GM21825 (cell line): ENCODE results near the gene CCDC77.
A peak's percentile ranks its signal among the peaks of the same experiment; 100 is the strongest.
"Not testable (repeated sequence)": the region's sequence is repeated elsewhere in the genome, so short reads cannot be mapped to it uniquely, and the experiment has no call there.

ENCODE experiments used
- ATAC-seq: cut with Tn5 transposase; IDR thresholded peaks from one replicate; pipeline ENCODE4 v1.9.1; 2021; ENCODE audit warnings: mild to moderate bottlenecking, moderate library complexity; ENCODE audit not compliant: unreplicated experiment

CCDC77 gene

GRCh38 chr12:401235-402028 lies at the start of gene CCDC77:
TSS of gene CCDC77 (plus strand) at chr12:401644. CDS start at chr12:409384, 7,740 bp downstream.
- peak; percentile 96 for ATAC-seq

- ATAC-seq = no peak
Observed at GRCh38 chr12:356276-356988, 45.0 kb upstream of the CCDC77 start.

GRCh38 chr12:359091-359490 lies 42.4 kb upstream of the CCDC77 start:
- ATAC-seq = no peak

DNA sequence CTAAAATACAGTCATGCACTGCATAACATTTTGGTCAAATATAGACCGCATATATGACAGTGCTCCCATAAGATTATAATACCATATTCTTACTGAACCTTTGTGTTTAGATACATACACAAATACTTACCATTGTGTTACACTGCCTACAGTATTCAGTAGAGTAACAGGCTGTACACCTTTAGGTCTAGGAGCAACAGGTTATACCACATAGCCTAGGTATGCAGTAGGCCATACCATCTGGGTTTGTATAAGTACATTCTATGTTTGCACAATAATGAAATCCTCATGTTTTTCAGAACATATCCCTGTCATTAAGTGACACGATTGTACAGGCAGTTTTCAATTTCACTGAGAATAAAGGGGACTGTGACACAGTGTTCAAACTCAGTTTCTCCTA lies 34.6 kb upstream of the CCDC77 start:
- no peak for ATAC-seq

GRCh38 chr12:367972-368371 lies 33.5 kb upstream of the CCDC77 start:
- ATAC-seq = no peak

DNA sequence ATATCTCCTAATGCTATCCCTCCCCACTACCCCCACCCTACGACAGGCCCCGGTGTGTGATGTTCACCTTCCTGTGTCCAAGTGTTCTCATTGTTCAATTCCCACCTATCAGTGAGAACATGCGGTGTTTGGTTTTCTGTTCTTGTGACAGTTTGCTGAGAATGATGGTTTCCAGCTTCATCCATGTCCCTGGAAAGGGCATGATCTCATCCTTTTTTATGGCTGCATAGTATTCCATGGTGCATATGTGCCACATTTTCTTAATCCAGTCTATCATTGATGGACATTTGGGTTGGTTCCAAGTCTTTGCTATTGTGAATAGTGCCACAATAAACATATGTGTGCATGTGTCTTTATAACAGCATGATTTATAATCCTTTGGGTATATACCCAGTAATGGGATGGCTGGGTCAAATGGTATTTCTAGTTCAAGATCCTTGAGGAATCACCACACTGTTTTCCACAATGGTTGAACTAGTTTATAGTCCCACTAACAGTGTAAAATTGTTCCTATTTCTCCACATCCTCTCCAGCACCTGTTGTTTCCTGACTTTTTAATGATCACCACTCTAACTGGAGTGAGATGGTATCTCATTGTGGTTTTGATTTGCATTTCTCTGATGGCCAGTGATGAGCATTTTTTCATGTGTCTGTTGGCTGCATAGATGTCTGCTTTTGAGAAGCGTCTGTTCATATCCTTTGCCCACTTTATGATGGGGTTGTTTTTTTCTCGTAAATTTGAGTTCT lies 30.5 kb upstream of the CCDC77 start:
- not testable (repeated sequence) for ATAC-seq

DNA sequence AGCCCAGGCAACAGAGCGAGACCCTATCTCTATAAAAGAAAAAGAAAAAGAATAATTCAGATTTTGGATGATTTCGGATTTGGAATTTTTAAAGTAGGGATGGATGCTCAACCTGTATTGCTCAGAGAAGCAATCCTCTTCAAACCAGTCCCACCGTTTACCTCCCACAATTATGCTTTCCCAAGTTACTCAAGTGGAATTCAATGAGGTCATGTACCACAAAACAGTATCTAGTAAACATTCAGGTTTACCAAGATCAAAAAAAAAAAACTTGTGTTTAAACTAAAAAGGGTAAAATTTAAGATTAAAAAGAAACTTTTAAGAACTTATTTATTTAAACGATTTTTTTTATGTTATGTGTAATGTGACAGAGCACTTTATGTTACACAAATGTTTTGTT lies 14.8 kb upstream of the CCDC77 start:
- no peak for ATAC-seq

GRCh38 chr12:388012-388411 lies 13.4 kb upstream of the CCDC77 start:
- ATAC-seq = no peak

DNA sequence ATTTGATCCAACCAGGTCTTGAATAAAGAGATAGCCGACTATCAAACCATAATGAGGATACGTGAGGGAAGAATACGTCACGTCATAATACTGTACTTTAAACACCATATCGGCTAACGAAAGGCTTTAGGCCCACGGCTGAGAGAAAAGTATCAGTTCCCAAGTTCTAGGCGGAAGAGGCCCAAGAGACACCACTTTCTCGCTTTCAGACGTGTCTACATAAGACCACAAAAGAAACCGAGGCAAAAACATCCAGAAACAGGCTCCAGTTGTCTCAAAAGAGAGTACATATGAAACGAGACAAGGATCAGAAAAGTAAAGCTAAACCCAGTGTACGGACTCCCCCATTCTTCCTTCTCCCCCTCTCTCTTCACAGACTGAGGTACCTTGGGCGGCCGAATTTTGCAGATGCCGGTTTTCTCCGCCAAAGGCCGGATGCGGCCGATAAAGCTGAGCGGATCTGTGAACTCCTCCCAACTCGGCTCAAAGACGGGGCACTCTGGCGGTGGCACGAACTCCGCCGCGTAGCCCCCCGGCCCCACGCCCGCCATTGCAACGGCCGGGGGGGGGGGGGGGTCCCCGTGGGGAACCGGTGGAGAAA lies 12.8 kb upstream of the CCDC77 start:
- ATAC-seq = peak; percentile 24

GRCh38 chr12:389142-390096 lies 12.0 kb upstream of the CCDC77 start, which contains the start of gene KDM5A:
TSS of gene KDM5A (minus strand) at chr12:389320. CDS start at chr12:389091, 229 bp downstream.
- ATAC-seq = peak; percentile 84

DNA sequence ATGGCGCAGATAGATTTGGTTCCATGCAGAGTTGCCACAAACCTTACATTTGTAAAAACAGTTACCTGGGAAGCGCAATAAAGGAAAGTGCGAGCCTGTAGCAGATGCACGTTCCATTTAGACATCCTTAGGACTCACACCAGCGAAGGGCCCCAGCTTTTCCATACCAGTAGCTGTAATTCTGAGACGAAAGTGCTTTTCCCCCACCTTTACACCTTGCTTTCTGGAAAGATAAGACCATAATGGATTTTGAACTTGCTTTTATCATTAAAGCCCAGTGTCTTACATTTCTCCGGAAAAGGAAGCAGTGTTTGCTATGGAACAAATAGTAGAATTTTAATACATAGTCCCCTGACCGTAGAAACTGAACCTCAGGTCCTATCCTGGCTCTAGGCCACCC lies 616 bp upstream of the CCDC77 start:
- no peak for ATAC-seq

- ATAC-seq = no peak
Observed at GRCh38 chr12:402029-402389, 565 bp downstream of the CCDC77 start.

- ATAC-seq = no peak
Observed at GRCh38 chr12:414859-415258, 13.4 kb downstream of the CCDC77 start.

DNA sequence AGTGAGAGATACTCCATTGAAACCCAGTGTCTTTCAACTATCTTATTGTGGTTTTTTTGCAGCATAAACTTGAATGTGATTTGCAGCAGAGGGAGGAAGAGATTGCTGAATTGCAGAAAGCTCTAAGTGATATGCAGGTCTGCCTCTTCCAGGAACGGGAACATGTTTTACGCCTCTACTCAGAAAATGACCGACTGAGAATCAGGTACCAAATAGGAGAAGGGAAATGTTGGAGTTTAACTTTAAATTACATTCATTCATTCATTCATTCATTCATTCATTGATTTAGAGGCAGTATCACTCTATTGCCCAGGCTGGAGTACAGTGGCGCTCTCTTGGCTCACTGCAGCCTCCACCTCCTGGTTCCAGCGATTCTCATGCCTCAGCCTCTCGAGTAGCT lies 17.0 kb downstream of the CCDC77 start:
- ATAC-seq = no peak

- ATAC-seq = no peak
Observed at GRCh38 chr12:422526-422925, 21.1 kb downstream of the CCDC77 start.

DNA sequence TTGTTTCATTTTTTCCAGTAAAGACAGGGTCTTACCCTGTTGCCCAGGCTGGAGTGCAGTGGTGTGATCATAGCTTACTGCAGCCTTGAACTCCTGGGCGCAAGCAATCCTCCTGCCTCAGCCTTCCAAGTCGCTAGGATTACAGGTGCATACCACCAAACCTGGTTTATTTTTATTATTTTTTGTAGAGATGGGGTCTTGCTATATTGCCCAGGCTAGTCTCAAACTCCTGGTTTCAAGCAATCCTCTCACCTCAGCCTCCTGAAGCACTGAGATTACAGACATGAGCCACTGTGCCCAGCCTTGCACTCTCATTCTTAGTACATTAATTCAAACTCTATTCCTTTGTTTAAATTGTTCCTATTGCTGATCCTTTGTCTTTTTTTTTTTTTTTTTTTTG lies 34.3 kb downstream of the CCDC77 start:
- not testable (repeated sequence) for ATAC-seq

DNA sequence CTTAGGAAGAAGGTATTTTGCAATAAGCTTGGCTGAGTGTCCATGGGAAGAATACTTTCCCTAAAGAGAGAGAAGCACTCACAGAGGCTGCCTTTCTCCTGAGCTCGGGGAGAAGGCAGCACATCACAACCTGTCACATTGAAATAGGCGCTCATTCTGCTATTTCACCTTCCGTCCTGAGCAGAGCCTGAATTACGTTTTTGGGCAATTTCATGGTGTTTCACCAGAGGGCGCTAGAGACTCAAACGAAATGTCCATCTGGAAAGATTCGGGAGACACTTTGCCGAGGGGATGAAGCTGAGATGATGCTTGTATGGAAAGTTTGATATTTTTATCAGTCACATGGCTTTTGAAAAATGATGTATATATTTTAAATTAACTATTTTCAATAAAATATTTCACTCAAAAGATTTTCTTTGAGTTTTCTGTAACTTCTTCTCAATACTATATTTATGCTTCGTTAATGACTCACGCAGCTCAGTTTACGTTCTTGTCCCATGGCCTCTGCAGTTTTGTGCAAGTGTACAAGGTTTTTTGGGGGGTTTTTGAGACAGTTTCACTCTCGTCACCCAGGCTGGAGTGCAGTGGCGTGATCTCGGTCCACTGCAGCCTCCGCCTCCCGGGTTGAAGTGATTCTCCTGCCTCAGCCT lies 40.9 kb downstream of the CCDC77 start:
- no peak for ATAC-seq

DNA sequence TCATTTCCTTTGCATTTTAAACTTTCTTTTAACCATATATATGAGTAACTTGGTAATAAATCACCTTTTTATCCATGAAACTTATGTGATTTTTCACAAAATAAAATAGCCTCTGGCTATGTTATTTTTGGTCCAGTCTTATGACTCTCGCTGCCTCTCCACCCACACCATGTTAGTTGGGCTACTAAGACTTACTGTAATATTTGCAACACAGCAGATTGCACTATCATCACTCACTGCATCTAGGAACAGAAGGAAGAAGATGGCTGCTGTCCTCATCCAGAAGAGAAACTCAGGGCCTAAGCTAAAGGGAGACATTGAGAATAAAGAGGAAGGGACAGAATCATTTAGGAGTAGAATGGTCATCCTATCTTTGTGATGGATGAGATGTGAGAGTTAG lies 45.7 kb downstream of the CCDC77 start:
- no peak for ATAC-seq

DNA sequence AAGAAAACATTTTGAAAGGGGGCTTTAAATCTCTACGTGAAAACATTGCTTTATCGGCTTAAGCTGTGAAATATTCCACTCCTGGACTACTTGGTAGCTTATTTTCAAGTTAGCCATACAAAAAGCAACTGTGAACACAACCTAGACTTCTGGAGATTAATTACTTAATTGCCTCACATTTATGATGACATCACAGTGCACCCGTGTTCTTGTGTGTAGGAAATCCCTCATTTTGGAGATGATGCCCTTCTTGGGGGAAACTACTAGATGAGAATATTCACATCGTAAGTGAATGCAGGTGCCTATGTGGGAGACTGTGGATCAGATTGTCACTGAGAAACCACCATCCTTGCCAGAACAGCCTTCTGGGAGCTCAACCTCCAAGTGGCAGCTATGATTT lies 47.8 kb downstream of the CCDC77 start:
- ATAC-seq = no peak

GRCh38 chr12:450438-450837 lies 49.0 kb downstream of the CCDC77 start:
- no peak for ATAC-seq
